GM23338 (cell line): ENCODE measurements around the gene SLC35A5. TPM values are rescaled to one million over a fixed set of nuclear protein-coding genes. Genes with fewer than 3 reads are reported as not detected.

Source experiments
- ATAC-seq: fragments of 200-7000 bp; cut with Tn5 transposase; 3 replicates; pipeline ENCODE4 v1.9.1; 2020
- DNase-seq: peaks from one replicate; pipeline ENCODE4 v3.0.0-alpha.2; 2015; ENCODE audit warnings: low spot score
- H2AFZ ChIP-seq: fragments of 200-600 bp; sonication (generic); 2 replicates; pipeline ENCODE4 v1.8.0; 2016; ENCODE audit warnings: antibody characterized with exemption, mild to moderate bottlenecking, moderate library complexity
- H3F3A ChIP-seq: fragments of 200-600 bp; sonication (generic); replicated peaks from 2 replicates; pipeline ENCODE4 v1.8.0; 2017; ENCODE audit warnings: antibody characterized with exemption, mixed run types, low read depth
- H3K27ac ChIP-seq: fragments of 200-600 bp; sonication (generic); 2 replicates; pipeline ENCODE4 v1.6.1; 2016; ENCODE audit warnings: low read depth
- H3K27me3 ChIP-seq: fragments of 200-600 bp; sonication (generic); 2 replicates; pipeline ENCODE4 v1.8.0; 2016; ENCODE audit warnings: mild to moderate bottlenecking, mixed run types, moderate library complexity; ENCODE audit not compliant: insufficient read depth
- H3K36me3 ChIP-seq: fragments of 200-600 bp; sonication (generic); 2 replicates; pipeline ENCODE4 v1.8.0; 2016; ENCODE audit warnings: mild to moderate bottlenecking; ENCODE audit not compliant: insufficient read depth
- H3K4me1 ChIP-seq: fragments of 200-600 bp; sonication (generic); 2 replicates; pipeline ENCODE4 v1.8.0; 2016; ENCODE audit warnings: mild to moderate bottlenecking, moderate library complexity; ENCODE audit not compliant: insufficient read depth
- H3K4me2 ChIP-seq: fragments of 200-600 bp; sonication (generic); 2 replicates; pipeline ENCODE4 v1.7.1; 2017; ENCODE audit warnings: mixed run types
- H3K4me3 ChIP-seq: fragments of 200-600 bp; sonication (generic); 2 replicates; pipeline ENCODE4 v1.6.1; 2016; ENCODE audit warnings: mixed run types
- H3K79me2 ChIP-seq: fragments of 200-600 bp; sonication (generic); replicated peaks from 2 replicates; pipeline ENCODE4 v1.8.0; 2017; ENCODE audit warnings: mild to moderate bottlenecking; ENCODE audit not compliant: insufficient read depth
- H3K9me2 ChIP-seq: fragments of 200-600 bp; sonication (generic); 2 replicates; pipeline ENCODE4 v1.8.0; 2017; ENCODE audit not compliant: insufficient read depth
- H4K20me1 ChIP-seq: fragments of 200-600 bp; sonication (generic); replicated peaks from 2 replicates; pipeline ENCODE4 v1.8.0; 2017; ENCODE audit warnings: mild to moderate bottlenecking; ENCODE audit not compliant: insufficient read depth
- H3K27ac Mint-ChIP-seq: 2 replicates; pipeline ENCODE4 v1.8.0; 2020; ENCODE audit warnings: inconsistent platforms, mild to moderate bottlenecking, moderate library complexity, mixed read lengths
- H3K27me3 Mint-ChIP-seq: 3 replicates; pipeline ENCODE4 v1.8.0; 2022; ENCODE audit warnings: low read depth, mild to moderate bottlenecking, moderate library complexity, mixed read lengths, inconsistent platforms; ENCODE audit not compliant: insufficient read depth, poor library complexity
- H3K36me3 Mint-ChIP-seq: 3 replicates; pipeline ENCODE4 v1.8.0; 2021; ENCODE audit warnings: low read depth, mild to moderate bottlenecking, inconsistent platforms, moderate library complexity, mixed read lengths
- H3K4me1 Mint-ChIP-seq: 3 replicates; pipeline ENCODE4 v1.8.0; 2020; ENCODE audit warnings: mild to moderate bottlenecking, inconsistent platforms, mixed read lengths
- H3K4me3 Mint-ChIP-seq: 3 replicates; pipeline ENCODE4 v1.8.0; 2021; ENCODE audit warnings: moderate library complexity, mild to moderate bottlenecking, inconsistent platforms, mixed read lengths
- H3K9me3 Mint-ChIP-seq: 3 replicates; pipeline ENCODE4 v1.8.0; 2020; ENCODE audit warnings: moderate library complexity, mild to moderate bottlenecking, inconsistent platforms, mixed read lengths
- EZH2 ChIP-seq: fragments of 200-600 bp; sonication (generic); IDR thresholded peaks from one replicate; pipeline ENCODE4 v1.8.0; 2017; ENCODE audit warnings: antibody characterized with exemption, mild to moderate bottlenecking, low read depth; ENCODE audit not compliant: unreplicated experiment
- JUNB ChIP-seq: IDR thresholded peaks from one replicate; pipeline ENCODE4 v1.6.1; 2016; ENCODE audit warnings: antibody characterized with exemption; ENCODE audit not compliant: unreplicated experiment
- NANOG ChIP-seq: IDR thresholded peaks from 2 replicates; pipeline ENCODE4 v1.6.1; 2016; ENCODE audit warnings: antibody characterized with exemption, borderline replicate concordance
- POLR2AphosphoS5 ChIP-seq: IDR thresholded peaks from 2 replicates; pipeline ENCODE4 v1.6.1; 2016; ENCODE audit warnings: antibody characterized with exemption, low read depth
- REST ChIP-seq: IDR thresholded peaks from one replicate; pipeline ENCODE4 v1.6.1; 2018; ENCODE audit warnings: antibody characterized with exemption; ENCODE audit not compliant: unreplicated experiment
- STAT1 ChIP-seq: IDR thresholded peaks from one replicate; pipeline ENCODE4 v1.6.1; 2016; ENCODE audit warnings: antibody characterized with exemption; ENCODE audit not compliant: unreplicated experiment
- ZNF331 ChIP-seq: fragments of 250-450 bp; sonication (Bioruptor Pico); IDR thresholded peaks from 2 replicates; pipeline ENCODE4 v1.5.0; 2020; ENCODE audit warnings: low read depth, mild to moderate bottlenecking, moderate library complexity
- polyA plus RNA-seq: library from polyadenylated mRNA; unstranded; fragments of >200 nt; fragmentation: Nextera tagmentation; extraction: Ambion mirVana; gene quantifications from 2 replicates; pipeline ENCODE4 v1.2.1, GENCODE V29; 2016
- total RNA-seq: library from RNA; depleted of rRNA; stranded (reverse); fragments of >200 nt; shearing (Covaris generic); gene quantifications from 2 replicates; pipeline ENCODE4 v1.2.3, GENCODE V29; 2014
- TF ChIP-seq, protein P1 (sequence below), 2 experiments: fragments of 200-600 bp in 1 of 2; sonication (generic) in 1 of 2; conservative IDR thresholded peaks; 2 replicates each; pipeline versions ENCODE4 v1.5.1 to v1.6.1; 2016 to 2017; ENCODE audit warnings: antibody characterized with exemption in 2 of 2, low read depth in 2 of 2, mild to moderate bottlenecking in 2 of 2, moderate library complexity in 1 of 2
- TF ChIP-seq, protein P2 (sequence below): fragments of 250-450 bp; sonication (Bioruptor Pico); IDR thresholded peaks from 2 replicates; pipeline ENCODE4 v1.5.0; 2020; ENCODE audit warnings: mild to moderate bottlenecking, moderate library complexity

Gene SLC35A5
- total and polyA plus RNA-seq, 2 experiments from 2014 or later: 19.9 to 40.4 TPM

DNA sequence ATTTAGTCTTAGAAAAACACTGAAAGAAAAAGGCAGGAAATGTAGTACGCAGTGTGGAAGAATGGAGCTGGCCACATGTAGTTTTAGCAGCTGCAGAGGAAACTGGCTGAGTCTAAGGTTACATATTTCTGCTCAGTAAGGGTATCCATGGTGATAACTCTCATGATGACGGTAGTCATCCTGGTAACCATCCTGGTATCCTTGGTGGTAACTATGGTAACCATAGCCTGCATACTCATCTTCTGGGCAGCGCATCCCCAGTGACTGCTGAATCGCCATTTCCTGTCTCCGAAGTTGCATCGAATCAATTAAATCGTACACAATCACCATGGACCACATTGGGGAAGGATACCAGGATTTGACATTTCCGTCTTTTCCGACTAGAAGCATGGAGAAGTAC, 43.4 kb downstream of the SLC35A5 start (continued):
- TF ChIP-seq REST (no peak), JUNB (no peak), NANOG (no peak), EZH2 (no peak), ZNF331 (CRISPR knock-in tag) (no peak)
- TF ChIP-seq, protein P1, sequence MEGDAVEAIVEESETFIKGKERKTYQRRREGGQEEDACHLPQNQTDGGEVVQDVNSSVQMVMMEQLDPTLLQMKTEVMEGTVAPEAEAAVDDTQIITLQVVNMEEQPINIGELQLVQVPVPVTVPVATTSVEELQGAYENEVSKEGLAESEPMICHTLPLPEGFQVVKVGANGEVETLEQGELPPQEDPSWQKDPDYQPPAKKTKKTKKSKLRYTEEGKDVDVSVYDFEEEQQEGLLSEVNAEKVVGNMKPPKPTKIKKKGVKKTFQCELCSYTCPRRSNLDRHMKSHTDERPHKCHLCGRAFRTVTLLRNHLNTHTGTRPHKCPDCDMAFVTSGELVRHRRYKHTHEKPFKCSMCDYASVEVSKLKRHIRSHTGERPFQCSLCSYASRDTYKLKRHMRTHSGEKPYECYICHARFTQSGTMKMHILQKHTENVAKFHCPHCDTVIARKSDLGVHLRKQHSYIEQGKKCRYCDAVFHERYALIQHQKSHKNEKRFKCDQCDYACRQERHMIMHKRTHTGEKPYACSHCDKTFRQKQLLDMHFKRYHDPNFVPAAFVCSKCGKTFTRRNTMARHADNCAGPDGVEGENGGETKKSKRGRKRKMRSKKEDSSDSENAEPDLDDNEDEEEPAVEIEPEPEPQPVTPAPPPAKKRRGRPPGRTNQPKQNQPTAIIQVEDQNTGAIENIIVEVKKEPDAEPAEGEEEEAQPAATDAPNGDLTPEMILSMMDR (conservative IDR thresholded peaks at IDR 0.05; ENCODE audit: low read depth in 2 of 2): no peak

GRCh38 chr3:112606098-112606497, 44.3 kb downstream of the SLC35A5 start:
- no peaks in the 10 kb centered on the region for H3K9me2 ChIP-seq
- Mint-ChIP-seq H3K27me3 (peaks cover 5% of the 10 kb centered on the region), H3K9me3 (no peaks in the 10 kb centered on the region), H3K36me3 (no peaks in the 10 kb centered on the region), H3K4me1 (no peaks in the 10 kb centered on the region; the same call in 2 of the 3 replicates), H3K4me3 (no peak overlapping the region), H3K27ac (no peak overlapping the region)
- no peaks in the 10 kb centered on the region for H4K20me1 ChIP-seq
- no peak overlapping the region for H3K4me2 ChIP-seq
- ATAC-seq (no peak), DNase-seq (no peak)
- no peaks in the 10 kb centered on the region for H3F3A ChIP-seq
- H3K27me3 ChIP-seq: no peaks in the 10 kb centered on the region
- H3K79me2 ChIP-seq: no peaks in the 10 kb centered on the region
- no peak overlapping the region for H3K27ac ChIP-seq
- H2AFZ ChIP-seq: no peak overlapping the region
- no peak overlapping the region for H3K4me3 ChIP-seq
- no peaks in the 10 kb centered on the region for H3K36me3 ChIP-seq
- H3K4me1 ChIP-seq: no peaks in the 10 kb centered on the region
- no peak for TF ChIP-seq POLR2AphosphoS5
- no peak for TF ChIP-seq EZH2
- no peak for TF ChIP-seq JUNB
- no peak for TF ChIP-seq NANOG
- TF ChIP-seq STAT1: no peak
- TF ChIP-seq, protein P1 (conservative IDR thresholded peaks at IDR 0.05; ENCODE audit: low read depth in 2 of 2): no peak
- TF ChIP-seq, protein P2, sequence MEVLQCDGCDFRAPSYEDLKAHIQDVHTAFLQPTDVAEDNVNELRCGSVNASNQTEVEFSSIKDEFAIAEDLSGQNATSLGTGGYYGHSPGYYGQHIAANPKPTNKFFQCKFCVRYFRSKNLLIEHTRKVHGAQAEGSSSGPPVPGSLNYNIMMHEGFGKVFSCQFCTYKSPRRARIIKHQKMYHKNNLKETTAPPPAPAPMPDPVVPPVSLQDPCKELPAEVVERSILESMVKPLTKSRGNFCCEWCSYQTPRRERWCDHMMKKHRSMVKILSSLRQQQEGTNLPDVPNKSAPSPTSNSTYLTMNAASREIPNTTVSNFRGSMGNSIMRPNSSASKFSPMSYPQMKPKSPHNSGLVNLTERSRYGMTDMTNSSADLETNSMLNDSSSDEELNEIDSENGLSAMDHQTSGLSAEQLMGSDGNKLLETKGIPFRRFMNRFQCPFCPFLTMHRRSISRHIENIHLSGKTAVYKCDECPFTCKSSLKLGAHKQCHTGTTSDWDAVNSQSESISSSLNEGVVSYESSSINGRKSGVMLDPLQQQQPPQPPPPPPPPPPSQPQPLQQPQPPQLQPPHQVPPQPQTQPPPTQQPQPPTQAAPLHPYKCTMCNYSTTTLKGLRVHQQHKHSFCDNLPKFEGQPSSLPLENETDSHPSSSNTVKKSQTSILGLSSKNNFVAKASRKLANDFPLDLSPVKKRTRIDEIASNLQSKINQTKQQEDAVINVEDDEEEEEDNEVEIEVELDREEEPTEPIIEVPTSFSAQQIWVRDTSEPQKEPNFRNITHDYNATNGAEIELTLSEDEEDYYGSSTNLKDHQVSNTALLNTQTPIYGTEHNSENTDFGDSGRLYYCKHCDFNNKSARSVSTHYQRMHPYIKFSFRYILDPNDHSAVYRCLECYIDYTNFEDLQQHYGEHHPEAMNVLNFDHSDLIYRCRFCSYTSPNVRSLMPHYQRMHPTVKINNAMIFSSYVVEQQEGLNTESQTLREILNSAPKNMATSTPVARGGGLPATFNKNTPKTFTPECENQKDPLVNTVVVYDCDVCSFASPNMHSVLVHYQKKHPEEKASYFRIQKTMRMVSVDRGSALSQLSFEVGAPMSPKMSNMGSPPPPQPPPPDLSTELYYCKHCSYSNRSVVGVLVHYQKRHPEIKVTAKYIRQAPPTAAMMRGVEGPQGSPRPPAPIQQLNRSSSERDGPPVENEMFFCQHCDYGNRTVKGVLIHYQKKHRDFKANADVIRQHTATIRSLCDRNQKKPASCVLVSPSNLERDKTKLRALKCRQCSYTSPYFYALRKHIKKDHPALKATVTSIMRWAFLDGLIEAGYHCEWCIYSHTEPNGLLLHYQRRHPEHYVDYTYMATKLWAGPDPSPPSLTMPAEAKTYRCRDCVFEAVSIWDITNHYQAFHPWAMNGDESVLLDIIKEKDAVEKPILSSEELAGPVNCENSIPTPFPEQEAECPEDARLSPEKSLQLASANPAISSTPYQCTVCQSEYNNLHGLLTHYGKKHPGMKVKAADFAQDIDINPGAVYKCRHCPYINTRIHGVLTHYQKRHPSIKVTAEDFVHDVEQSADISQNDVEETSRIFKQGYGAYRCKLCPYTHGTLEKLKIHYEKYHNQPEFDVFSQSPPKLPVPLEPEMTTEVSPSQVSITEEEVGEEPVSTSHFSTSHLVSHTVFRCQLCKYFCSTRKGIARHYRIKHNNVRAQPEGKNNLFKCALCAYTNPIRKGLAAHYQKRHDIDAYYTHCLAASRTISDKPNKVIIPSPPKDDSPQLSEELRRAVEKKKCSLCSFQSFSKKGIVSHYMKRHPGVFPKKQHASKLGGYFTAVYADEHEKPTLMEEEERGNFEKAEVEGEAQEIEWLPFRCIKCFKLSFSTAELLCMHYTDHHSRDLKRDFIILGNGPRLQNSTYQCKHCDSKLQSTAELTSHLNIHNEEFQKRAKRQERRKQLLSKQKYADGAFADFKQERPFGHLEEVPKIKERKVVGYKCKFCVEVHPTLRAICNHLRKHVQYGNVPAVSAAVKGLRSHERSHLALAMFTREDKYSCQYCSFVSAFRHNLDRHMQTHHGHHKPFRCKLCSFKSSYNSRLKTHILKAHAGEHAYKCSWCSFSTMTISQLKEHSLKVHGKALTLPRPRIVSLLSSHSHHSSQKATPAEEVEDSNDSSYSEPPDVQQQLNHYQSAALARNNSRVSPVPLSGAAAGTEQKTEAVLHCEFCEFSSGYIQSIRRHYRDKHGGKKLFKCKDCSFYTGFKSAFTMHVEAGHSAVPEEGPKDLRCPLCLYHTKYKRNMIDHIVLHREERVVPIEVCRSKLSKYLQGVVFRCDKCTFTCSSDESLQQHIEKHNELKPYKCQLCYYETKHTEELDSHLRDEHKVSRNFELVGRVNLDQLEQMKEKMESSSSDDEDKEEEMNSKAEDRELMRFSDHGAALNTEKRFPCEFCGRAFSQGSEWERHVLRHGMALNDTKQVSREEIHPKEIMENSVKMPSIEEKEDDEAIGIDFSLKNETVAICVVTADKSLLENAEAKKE (CRISPR knock-in tag): no peak
- no peak for TF ChIP-seq ZNF331 (CRISPR knock-in tag)
